C4-2B (cell line): Measurements from ENCODE around the gene FOXP1.

Source experiments
- CTCF ChIP-seq: fragments of 450-650 bp; conservative IDR thresholded peaks from 2 replicates; pipeline ENCODE4 v1.5.1; 2017; ENCODE audit warnings: mild to moderate bottlenecking
- ZFX ChIP-seq: fragments of 450-650 bp; IDR thresholded peaks from 2 replicates; pipeline ENCODE4 v1.6.1; 2017

- no peak for TF ChIP-seq CTCF
- no peak for TF ChIP-seq ZFX
Observed at GRCh38 chr3:71088019-71088708, 495.4 kb downstream of the FOXP1 start.
